Activated CD4-positive, alpha-beta memory T cell treated with anti-CD3 and anti-CD28 coated beads for 36 hours (primary cell): ENCODE measurements around the gene UCK2. TPM values are rescaled to one million over a fixed set of nuclear protein-coding genes. Genes with fewer than 3 reads are reported as not detected.

Experiments used
- CTCF ChIA-PET: fragments of 350-600 bp; sonication (Branson Sonifier 250); formaldehyde crosslinking; loops from one replicate; lab custom pipeline; 2021; ENCODE audit warnings: antibody characterized with exemption, inconsistent platforms; lab: Charles Lee
- POLR2A ChIA-PET: fragments of 350-600 bp; sonication (Branson Sonifier 250); formaldehyde crosslinking; loops from one replicate; lab custom pipeline; 2021; ENCODE audit warnings: antibody characterized with exemption; lab: Charles Lee
- DNase-seq: peaks from one replicate; pipeline ENCODE4 v3.0.0-alpha.2; 2020
- H3K27ac Mint-ChIP-seq: one replicate; pipeline ENCODE4 v1.8.0; 2021; ENCODE audit warnings: mixed read lengths
- H3K27me3 Mint-ChIP-seq: one replicate; pipeline ENCODE4 v1.8.0; 2021; ENCODE audit warnings: mixed read lengths
- H3K36me3 Mint-ChIP-seq: one replicate; pipeline ENCODE4 v1.8.0; 2021; ENCODE audit warnings: mixed read lengths
- H3K4me1 Mint-ChIP-seq: one replicate; pipeline ENCODE4 v1.8.0; 2021; ENCODE audit warnings: low read depth, mixed read lengths
- H3K4me3 Mint-ChIP-seq: one replicate; pipeline ENCODE4 v1.8.0; 2021; ENCODE audit warnings: mild to moderate bottlenecking, mixed read lengths
- H3K9me3 Mint-ChIP-seq: one replicate; pipeline ENCODE4 v1.8.0; 2021; ENCODE audit warnings: mixed read lengths
- intact Hi-C: fragments of 100-400 bp; cut with micrococcal nuclease; formaldehyde crosslinking; loops from one replicate; pipeline ENCODE4 v1.15.1; 2023
- total RNA-seq, 2 experiments: library from RNA; stranded (reverse); gene quantifications; one replicate each; pipeline ENCODE4 v1.2.3, GENCODE V29; 2021

UCK2 gene
- total RNA-seq, 2 experiments from 2014 or later: 60.1 to 61.8 TPM

DNA sequence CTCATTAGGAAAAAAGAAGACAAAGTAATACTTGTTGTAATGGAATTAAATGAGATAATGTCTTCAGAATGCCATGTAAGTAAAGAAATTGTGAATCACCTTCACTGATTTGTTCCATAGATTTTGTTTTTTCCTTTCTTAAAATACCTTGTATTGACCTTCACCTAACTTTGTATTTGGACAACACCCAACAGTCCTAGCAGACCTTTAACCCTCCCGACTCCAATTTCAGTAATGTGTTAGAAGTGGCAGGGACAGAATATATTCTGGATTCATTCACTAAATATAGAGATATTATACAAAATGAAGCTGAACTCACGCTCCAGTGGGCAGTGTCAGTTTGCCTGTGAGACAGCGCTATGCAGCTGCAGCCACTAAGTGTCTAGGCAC is 57.9 kb downstream of the UCK2 start:
- H3K27me3 Mint-ChIP-seq: no peaks in the 10 kb centered on the region
- intact Hi-C loops: no loop called here
- no peak overlapping the region for H3K27ac Mint-ChIP-seq
- CTCF ChIA-PET: interaction anchor here (0.8 kb wide), 1 partner anchor 285 kb away, joined by 3 read pairs; no protein-coding TSS in a partner anchor
- H3K9me3 Mint-ChIP-seq: no peaks in the 10 kb centered on the region
- POLR2A ChIA-PET: no interaction called here
- DNase-seq: no peak
- H3K36me3 Mint-ChIP-seq: peaks cover 1% of the 10 kb centered on the region
- H3K4me1 Mint-ChIP-seq: peaks cover 8% of the 10 kb centered on the region
- no peak overlapping the region for H3K4me3 Mint-ChIP-seq

DNA sequence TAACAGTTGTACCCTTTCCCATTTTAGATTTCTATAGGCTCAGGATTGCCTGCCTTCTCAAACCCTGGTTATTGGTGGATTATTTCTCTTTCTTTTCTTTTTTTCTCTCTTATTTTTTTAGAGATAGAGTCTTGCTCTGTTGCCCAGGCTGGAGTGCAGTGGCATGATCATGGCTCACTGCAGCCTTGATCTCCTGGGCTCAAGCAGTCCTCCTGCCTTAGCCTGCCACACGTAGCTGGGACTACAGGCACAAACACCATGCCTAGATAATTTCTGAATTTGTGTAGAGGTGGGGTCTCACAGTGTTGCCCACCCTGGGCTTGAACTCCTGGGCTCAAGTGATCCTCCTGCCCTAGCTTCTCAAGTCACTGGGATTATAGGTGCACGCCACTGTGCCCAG is 58.8 kb downstream of the UCK2 start:
- Mint-ChIP-seq H3K9me3 (no peaks in the 10 kb centered on the region), H3K4me3 (no peak overlapping the region), H3K4me1 (peaks cover 7% of the 10 kb centered on the region), H3K36me3 (peaks cover 2% of the 10 kb centered on the region), H3K27me3 (no peaks in the 10 kb centered on the region), H3K27ac (no peak overlapping the region)
- ChIA-PET POLR2A (no interaction called here), CTCF (interaction anchor here (0.8 kb wide), 1 partner anchor 286 kb away, joined by 3 read pairs; no protein-coding TSS in a partner anchor)
- no peak for DNase-seq
- intact Hi-C loops: no loop called here

DNA sequence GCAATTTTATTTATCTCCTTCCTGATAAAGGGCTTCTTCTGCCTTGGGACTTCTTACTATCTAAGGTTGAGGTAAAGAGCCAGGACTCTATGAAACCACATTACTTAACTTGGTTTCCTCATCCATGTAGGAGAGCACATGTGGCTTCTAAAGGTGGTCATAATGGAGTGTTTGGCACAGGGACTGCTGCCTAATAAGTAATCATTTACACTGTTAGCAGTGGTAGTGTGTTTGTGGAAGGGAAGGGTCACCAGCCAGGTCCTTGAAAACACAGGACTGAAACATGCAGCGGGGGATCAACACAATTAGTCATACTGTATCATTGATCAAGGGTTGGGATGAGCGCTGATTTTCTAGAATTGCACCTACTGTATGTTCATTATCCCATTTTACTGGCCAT is 59.6 kb downstream of the UCK2 start:
- peaks cover 7% of the 10 kb centered on the region for H3K4me1 Mint-ChIP-seq
- ChIA-PET CTCF (no interaction called here), POLR2A (no interaction called here)
- intact Hi-C loops: no loop called here
- H3K27ac Mint-ChIP-seq: no peak overlapping the region
- no peak overlapping the region for H3K4me3 Mint-ChIP-seq
- H3K9me3 Mint-ChIP-seq: no peaks in the 10 kb centered on the region
- H3K27me3 Mint-ChIP-seq: no peaks in the 10 kb centered on the region
- no peak for DNase-seq
- peaks cover 10% of the 10 kb centered on the region for H3K36me3 Mint-ChIP-seq

DNA sequence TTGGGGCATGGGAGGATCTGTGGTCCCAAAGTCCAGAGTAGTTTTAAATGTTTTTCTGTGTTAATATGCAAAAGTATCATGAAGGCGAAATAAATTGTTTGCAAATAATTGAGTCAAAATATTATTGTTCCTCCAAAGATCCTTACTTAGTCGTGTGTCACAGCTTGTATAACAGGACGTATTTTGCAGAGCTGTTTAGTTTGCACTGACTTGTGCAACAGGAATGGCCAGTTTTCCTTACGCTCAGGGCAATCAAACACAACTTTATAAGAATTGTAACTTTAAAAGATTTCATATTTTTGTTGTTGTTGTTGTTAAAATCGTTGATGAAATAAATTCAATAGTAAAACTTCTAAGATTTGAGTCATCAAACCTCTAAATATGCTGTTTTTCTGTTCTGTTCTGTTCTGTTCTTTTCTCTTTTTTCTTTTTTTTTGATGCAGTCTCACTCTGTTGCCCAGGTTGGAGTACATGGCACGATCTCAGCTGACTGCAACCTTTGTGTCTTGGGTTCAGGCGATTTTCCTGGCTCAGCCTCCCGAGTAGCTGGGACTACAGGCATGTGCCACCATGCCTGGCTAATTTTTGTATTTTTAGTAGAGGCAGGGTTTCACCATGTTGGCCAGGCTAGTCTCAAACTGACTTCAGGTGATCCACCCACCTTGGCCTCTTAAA is 60.6 kb downstream of the UCK2 start:
- peaks cover 6% of the 10 kb centered on the region for H3K4me1 Mint-ChIP-seq
- DNase-seq: no peak
- H3K36me3 Mint-ChIP-seq: peaks cover 19% of the 10 kb centered on the region
- intact Hi-C loops: no loop called here
- H3K27me3 Mint-ChIP-seq: no peaks in the 10 kb centered on the region
- POLR2A ChIA-PET: no interaction called here
- H3K4me3 Mint-ChIP-seq: no peak overlapping the region
- H3K27ac Mint-ChIP-seq: no peak overlapping the region
- CTCF ChIA-PET: no interaction called here
- no peaks in the 10 kb centered on the region for H3K9me3 Mint-ChIP-seq

DNA sequence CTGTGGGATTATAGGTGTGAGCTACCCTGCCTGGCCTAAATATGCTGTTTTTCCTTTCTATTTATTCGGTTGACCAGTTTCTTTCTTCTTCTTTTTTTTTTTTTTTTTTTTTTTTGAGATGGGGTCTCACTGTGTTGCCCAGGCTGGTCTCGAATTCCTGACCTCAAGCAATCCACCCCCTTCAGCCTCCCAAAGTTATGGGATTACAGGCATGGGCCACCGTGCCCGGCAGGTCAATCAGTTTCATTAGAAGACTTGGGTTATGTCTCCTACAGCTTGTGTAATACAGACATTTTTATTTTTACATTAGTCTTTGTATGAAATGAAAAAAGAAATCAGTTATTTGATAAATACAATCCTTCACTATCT is 61.1 kb downstream of the UCK2 start:
- Mint-ChIP-seq H3K9me3 (no peaks in the 10 kb centered on the region), H3K27me3 (no peaks in the 10 kb centered on the region), H3K4me1 (peaks cover 2% of the 10 kb centered on the region), H3K4me3 (no peak overlapping the region), H3K36me3 (peaks cover 23% of the 10 kb centered on the region), H3K27ac (no peak overlapping the region)
- POLR2A ChIA-PET: no interaction called here
- no peak for DNase-seq
- CTCF ChIA-PET: no interaction called here
- intact Hi-C loops: no loop called here

DNA sequence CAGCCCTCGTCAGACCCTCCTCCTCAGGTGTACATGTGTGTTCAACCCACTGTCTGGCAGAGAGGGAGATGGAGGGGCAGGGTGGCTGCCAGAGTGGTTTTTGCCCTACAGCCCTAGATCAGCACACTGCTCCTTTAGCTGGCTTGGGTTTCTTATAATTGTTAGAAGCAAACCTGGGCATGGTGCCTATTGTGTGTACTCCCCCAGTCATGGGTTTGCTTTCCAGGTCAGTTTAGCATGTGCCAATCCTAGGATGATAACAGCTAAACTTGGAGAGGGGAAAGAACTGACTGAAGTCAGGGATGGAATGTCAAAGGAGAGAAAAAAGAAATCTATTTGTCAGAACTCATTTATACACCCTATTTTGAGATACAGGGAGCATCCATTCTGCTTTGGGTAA is 63.3 kb downstream of the UCK2 start:
- Mint-ChIP-seq H3K4me3 (no peak overlapping the region), H3K27me3 (no peaks in the 10 kb centered on the region), H3K36me3 (peaks cover 37% of the 10 kb centered on the region), H3K27ac (no peak overlapping the region), H3K9me3 (no peaks in the 10 kb centered on the region), H3K4me1 (peaks cover 2% of the 10 kb centered on the region)
- POLR2A ChIA-PET: no interaction called here
- intact Hi-C loops: no loop called here
- no peak for DNase-seq
- CTCF ChIA-PET: no interaction called here

DNA sequence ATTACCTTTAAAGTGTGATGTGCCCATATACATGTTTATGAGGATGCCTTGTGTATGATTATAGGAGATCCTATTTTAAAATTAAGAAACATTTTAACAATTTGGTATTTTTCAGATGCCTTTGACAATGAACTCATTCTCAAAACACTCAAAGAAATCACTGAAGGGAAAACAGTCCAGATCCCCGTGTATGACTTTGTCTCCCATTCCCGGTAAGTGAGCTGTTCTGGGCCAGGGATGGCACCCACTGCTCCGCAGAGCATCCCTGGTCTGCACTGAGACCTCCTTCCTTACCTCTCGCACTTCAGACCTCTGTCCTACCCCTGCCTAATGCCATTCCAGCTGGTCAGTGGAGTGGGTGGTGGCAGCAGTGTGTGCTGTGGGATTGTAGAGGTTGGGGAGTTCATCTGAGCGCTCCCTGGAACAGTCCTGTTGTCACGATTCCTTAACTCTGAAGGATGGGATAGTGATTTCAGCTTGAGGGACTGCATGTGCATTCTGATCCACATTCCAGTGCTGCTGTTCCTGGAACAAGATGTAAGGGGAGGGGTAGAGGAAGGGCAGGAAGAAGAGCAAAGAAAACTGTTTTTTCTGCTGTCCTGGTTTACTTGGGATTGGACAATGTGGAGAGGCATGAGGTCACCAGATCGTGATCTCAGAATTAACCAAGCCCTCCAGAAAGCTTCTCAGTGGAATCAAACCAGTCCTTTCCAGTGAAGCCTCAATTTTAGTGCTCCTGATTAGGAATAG is 63.9 kb downstream of the UCK2 start:
- intact Hi-C loops: no loop called here
- ChIA-PET CTCF (interaction anchor here (1.2 to 1.3 kb wide), 2 partner anchors 22 to 33 kb away, joined by 3 read pairs; no protein-coding TSS in a partner anchor), POLR2A (no interaction called here)
- H3K36me3 Mint-ChIP-seq: peaks cover 42% of the 10 kb centered on the region
- no peak for DNase-seq
- H3K27ac Mint-ChIP-seq: no peak overlapping the region
- H3K9me3 Mint-ChIP-seq: no peaks in the 10 kb centered on the region
- peaks cover 2% of the 10 kb centered on the region for H3K4me1 Mint-ChIP-seq
- no peak overlapping the region for H3K4me3 Mint-ChIP-seq
- no peaks in the 10 kb centered on the region for H3K27me3 Mint-ChIP-seq

DNA sequence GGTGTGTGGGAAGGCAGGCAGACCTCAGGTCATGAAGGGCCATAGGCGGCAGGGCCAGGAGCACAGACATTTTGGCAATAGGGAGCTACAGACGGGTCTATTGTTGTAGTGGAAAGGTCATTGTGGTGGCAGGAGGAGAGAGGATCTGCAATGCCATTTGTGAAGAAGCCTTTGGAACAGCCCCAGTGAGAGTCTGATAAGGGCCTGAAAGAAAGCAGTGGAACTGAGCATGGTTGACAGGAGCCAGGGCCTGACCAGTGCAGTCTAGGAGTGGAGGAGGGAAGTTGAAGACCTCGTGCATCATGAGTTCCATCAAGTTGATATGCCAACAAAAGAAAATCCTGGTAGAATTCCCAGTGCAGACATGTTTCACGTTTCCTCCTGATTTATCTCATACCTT is 65.5 kb downstream of the UCK2 start:
- no peaks in the 10 kb centered on the region for H3K27me3 Mint-ChIP-seq
- intact Hi-C loops: no loop called here
- ChIA-PET POLR2A (no interaction called here), CTCF (interaction anchor here (1.2 kb wide), 1 partner anchor 31 kb away, joined by 3 read pairs; no protein-coding TSS in a partner anchor)
- no peaks in the 10 kb centered on the region for H3K9me3 Mint-ChIP-seq
- peaks cover 11% of the 10 kb centered on the region for H3K4me1 Mint-ChIP-seq
- no peak for DNase-seq
- H3K4me3 Mint-ChIP-seq: no peak overlapping the region
- no peak overlapping the region for H3K27ac Mint-ChIP-seq
- H3K36me3 Mint-ChIP-seq: peaks cover 50% of the 10 kb centered on the region

DNA sequence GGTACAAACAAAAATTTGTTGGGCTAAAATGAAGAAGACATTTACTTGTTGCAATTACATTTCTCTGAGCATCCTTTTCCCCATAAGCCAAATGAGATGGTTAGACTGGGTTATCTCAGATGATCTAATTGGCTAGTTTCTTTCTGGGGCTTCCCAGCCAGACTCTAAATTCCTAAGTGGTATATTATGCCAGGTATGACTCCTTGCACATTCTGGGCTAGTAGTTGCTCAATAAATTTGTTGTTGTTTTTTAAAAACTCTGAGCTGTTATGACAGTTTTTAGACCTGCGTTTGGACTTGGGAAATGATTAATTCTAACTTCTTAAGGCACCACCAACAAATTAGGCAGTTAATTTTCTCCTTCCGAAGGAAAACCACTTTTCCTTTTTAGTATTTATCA is 66.1 kb downstream of the UCK2 start:
- intact Hi-C loops: no loop called here
- Mint-ChIP-seq H3K4me1 (peaks cover 11% of the 10 kb centered on the region), H3K27me3 (no peaks in the 10 kb centered on the region), H3K9me3 (no peaks in the 10 kb centered on the region), H3K4me3 (no peak overlapping the region), H3K36me3 (peaks cover 54% of the 10 kb centered on the region), H3K27ac (no peak overlapping the region)
- ChIA-PET POLR2A (no interaction called here), CTCF (no interaction called here)
- no peak for DNase-seq

DNA sequence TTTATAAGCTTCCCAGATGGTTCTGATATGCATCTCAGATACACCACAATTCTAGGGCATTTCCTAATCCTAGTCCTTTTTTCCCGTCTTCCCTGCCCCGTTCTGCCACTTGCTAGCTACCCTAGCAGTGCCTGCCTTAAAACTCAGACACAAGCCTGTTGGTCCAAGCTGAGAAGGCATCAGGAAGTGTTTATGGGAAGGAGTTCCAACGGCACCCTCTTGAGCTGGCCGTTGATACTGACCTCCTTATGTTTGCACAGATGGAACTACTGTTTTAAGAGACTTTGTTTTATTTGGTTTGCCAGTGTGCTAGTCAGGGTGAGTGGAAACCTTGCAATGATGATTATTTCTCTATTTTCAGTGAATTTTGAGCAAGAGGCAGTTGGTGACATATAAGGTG is 67.2 kb downstream of the UCK2 start:
- peaks cover 62% of the 10 kb centered on the region for H3K36me3 Mint-ChIP-seq
- POLR2A ChIA-PET: no interaction called here
- H3K4me3 Mint-ChIP-seq: no peak overlapping the region
- CTCF ChIA-PET: interaction anchor here (1.2 kb wide), 1 partner anchor 196 kb away, joined by 4 read pairs; the partner anchor contains the start of gene ALDH9A1
- no peaks in the 10 kb centered on the region for H3K27me3 Mint-ChIP-seq
- H3K27ac Mint-ChIP-seq: no peak overlapping the region
- H3K4me1 Mint-ChIP-seq: peaks cover 11% of the 10 kb centered on the region
- DNase-seq: no peak
- H3K9me3 Mint-ChIP-seq: no peaks in the 10 kb centered on the region
- intact Hi-C loops: no loop called here

DNA sequence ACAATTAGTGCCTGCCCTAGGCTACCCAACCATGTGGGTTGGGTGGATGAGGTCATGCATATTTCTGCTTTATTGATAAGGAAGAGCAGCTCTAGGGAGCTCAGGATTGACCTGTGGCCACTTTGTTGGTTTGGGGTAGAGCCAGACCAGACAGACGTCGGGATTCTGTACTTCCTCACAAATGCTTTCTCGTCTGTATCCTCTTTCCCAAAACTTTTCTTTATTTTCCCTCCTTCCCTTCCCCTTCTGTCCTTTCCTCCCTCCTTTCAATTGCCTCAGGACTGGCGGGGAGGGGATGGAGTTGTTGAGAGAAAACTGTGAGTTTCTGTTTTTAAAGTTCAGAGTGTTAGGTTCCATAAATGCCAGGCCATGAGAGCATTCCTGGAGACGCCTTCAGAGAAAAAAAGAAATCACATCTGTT is 68.0 kb downstream of the UCK2 start:
- CTCF ChIA-PET: no interaction called here
- Mint-ChIP-seq H3K27me3 (no peaks in the 10 kb centered on the region), H3K4me3 (no peak overlapping the region), H3K9me3 (no peaks in the 10 kb centered on the region), H3K36me3 (peaks cover 69% of the 10 kb centered on the region), H3K27ac (no peak overlapping the region), H3K4me1 (peaks cover 11% of the 10 kb centered on the region)
- no peak for DNase-seq
- intact Hi-C loops: no loop called here
- POLR2A ChIA-PET: no interaction called here

DNA sequence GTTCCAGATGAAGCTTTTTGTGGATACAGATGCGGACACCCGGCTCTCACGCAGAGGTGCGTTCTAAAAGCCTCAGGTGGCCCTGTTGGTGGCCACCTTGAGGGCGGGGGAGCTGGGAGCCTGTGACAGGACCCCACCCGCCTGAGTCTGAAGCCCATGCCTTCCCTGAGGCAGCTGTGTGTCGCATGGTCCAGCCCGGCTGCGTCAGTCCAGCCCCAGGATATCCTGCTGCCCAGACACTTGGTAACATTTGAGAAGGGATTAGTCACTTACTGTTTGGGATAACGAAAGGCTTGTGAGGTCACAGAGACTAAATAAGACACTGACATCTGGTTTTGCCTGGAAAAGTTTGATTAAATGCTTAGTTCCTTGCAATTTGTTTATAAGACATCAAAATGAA is 68.9 kb downstream of the UCK2 start:
- intact Hi-C loops: no loop called here

More for the DNA sequence above, 68.9 kb downstream of the UCK2 start:
- ChIA-PET POLR2A (no interaction called here), CTCF (no interaction called here)
- DNase-seq: no peak
- Mint-ChIP-seq H3K27ac (no peak overlapping the region), H3K4me1 (peaks cover 11% of the 10 kb centered on the region), H3K27me3 (no peaks in the 10 kb centered on the region), H3K4me3 (no peak overlapping the region), H3K36me3 (peaks cover 69% of the 10 kb centered on the region), H3K9me3 (no peaks in the 10 kb centered on the region)
